Activated CD4-positive, alpha-beta T cell treated with anti-CD3 and anti-CD28 coated beads, Interleukin-2, amount 50 U/mL, for 48 hours (primary cell): ENCODE results near the gene BSND.

Experiments used
- DNase-seq, 2 experiments: peaks; one replicate each; pipeline ENCODE4 v3.0.0-alpha.2; 2020

The BSND gene

GRCh38 chr1:54976747-54977146 is 22.0 kb upstream of the BSND start:
- DNase-seq, result no peak

- DNase-seq, result no peak
These were observed 21.0 kb upstream of the BSND start for GRCh38 chr1:54977533-54978297.

- no peak for DNase-seq
These were observed 20.0 kb upstream of the BSND start for GRCh38 chr1:54978528-54979326.

- DNase-seq, result no peak
These were observed 19.3 kb upstream of the BSND start for GRCh38 chr1:54979327-54979891.

GRCh38 chr1:54980046-54980527 is 18.6 kb upstream of the BSND start:
- DNase-seq, result no peak

- DNase-seq, result no peak
These were observed 18.0 kb upstream of the BSND start, which contains the start of gene TMEM61 for GRCh38 chr1:54980528-54981241. Gene TMEM61, plus strand, starts transcription at chr1:54980628. Its CDS starts 438 bp downstream, at chr1:54981066.

GRCh38 chr1:54981466-54981865 is 17.3 kb upstream of the BSND start:
- DNase-seq, result no peak

GRCh38 chr1:54982739-54983138 is 16.0 kb upstream of the BSND start:
- no peak for DNase-seq

- DNase-seq, result no peak
These were observed 14.4 kb upstream of the BSND start for GRCh38 chr1:54984131-54984842.

GRCh38 chr1:54985556-54985955 is 13.2 kb upstream of the BSND start:
- no peak for DNase-seq

- DNase-seq, result no peak
These were observed 12.7 kb upstream of the BSND start for GRCh38 chr1:54986025-54986424.

- no peak for DNase-seq
These were observed 12.2 kb upstream of the BSND start for GRCh38 chr1:54986533-54986932.

GRCh38 chr1:54987427-54987826 is 11.3 kb upstream of the BSND start:
- DNase-seq, result no peak

- no peak for DNase-seq
These were observed 10.6 kb upstream of the BSND start for GRCh38 chr1:54987919-54988705.

- DNase-seq, result no peak
These were observed 9.8 kb upstream of the BSND start for GRCh38 chr1:54988975-54989374.

- no peak for DNase-seq
These were observed 9.3 kb upstream of the BSND start for GRCh38 chr1:54989473-54989872.

- no peak for DNase-seq
These were observed 8.5 kb upstream of the BSND start for GRCh38 chr1:54989968-54990810.

- no peak for DNase-seq
These were observed 7.8 kb upstream of the BSND start for GRCh38 chr1:54990916-54991315.

- no peak for DNase-seq
These were observed 6.8 kb upstream of the BSND start for GRCh38 chr1:54991939-54992338.

- DNase-seq, result no peak
These were observed 5.6 kb upstream of the BSND start for GRCh38 chr1:54993140-54993539.
